ENCODE measurements around the gene FJX1.
"Not testable (repeated sequence)": the region's sequence is repeated elsewhere in the genome, so short reads cannot be mapped to it uniquely, and the experiment has no call there.

The FJX1 gene

GRCh38 chr11:35635933-35636332 is 17.7 kb downstream of the FJX1 start:
- DNase-seq = no peak

GRCh38 chr11:35639591-35640179 is 21.4 kb downstream of the FJX1 start:
- DNase-seq = no peak

GRCh38 chr11:35641171-35641897 is 23.1 kb downstream of the FJX1 start:
- DNase-seq = no peak

- no peak for DNase-seq
These were observed 23.7 kb downstream of the FJX1 start for GRCh38 chr11:35641964-35642363.

- DNase-seq = no peak
These were observed 29.3 kb downstream of the FJX1 start for GRCh38 chr11:35647421-35648093.

GRCh38 chr11:35650006-35650405 is 31.7 kb downstream of the FJX1 start:
- DNase-seq = no peak

- DNase-seq = no peak
These were observed 32.2 kb downstream of the FJX1 start for GRCh38 chr11:35650467-35650866.

GRCh38 chr11:35651263-35651662 is 33.0 kb downstream of the FJX1 start:
- DNase-seq = no peak

GRCh38 chr11:35652786-35653185 is 34.5 kb downstream of the FJX1 start:
- not testable (repeated sequence) for DNase-seq

- no peak for DNase-seq
These were observed 36.5 kb downstream of the FJX1 start for GRCh38 chr11:35654711-35655110.

GRCh38 chr11:35655254-35655653 is 37.0 kb downstream of the FJX1 start:
- no peak for DNase-seq

GRCh38 chr11:35655856-35656255 is 37.6 kb downstream of the FJX1 start:
- DNase-seq = no peak

GRCh38 chr11:35658020-35658948 is 40.0 kb downstream of the FJX1 start:
- DNase-seq = no peak

GRCh38 chr11:35661534-35661933 is 43.3 kb downstream of the FJX1 start:
- no peak for DNase-seq

- DNase-seq = no peak
These were observed 43.9 kb downstream of the FJX1 start for GRCh38 chr11:35662061-35662648.

- peak; percentile 76 for DNase-seq
These were observed 44.6 kb downstream of the FJX1 start, which contains the start of gene TRIM44 for GRCh38 chr11:35662649-35663407. TRIM44 (plus strand) TSS chr11:35662775; CDS start chr11:35663112, 337 bp downstream.

GRCh38 chr11:35663408-35663702 is 45.1 kb downstream of the FJX1 start:
- DNase-seq = no peak

GRCh38 chr11:35664977-35665441 is 46.7 kb downstream of the FJX1 start:
- no peak for DNase-seq

GRCh38 chr11:35667257-35667656 is 49.0 kb downstream of the FJX1 start:
- DNase-seq = no peak

GRCh38 chr11:35668350-35668749 is 50.1 kb downstream of the FJX1 start:
- not testable (repeated sequence) for DNase-seq

Data from GDM1 (cell line).